Heart left ventricle (tissue), 16 donors: ENCODE results near the gene CYB561. TPM values are rescaled to one million over a fixed set of nuclear protein-coding genes. Genes with fewer than 3 reads are reported as not detected.

Experiments
- ATAC-seq, 4 donors: fragments of 200-7000 bp; cut with Tn5 transposase; one replicate each; pipeline ENCODE4 v1.9.1; 2020 to 2022; ENCODE audit warnings: moderate library complexity in 4 of 4, mild to moderate bottlenecking in 3 of 4, moderate number of reproducible peaks in 1 of 4
- DNase-seq, 5 donors: peaks; one replicate each; pipeline ENCODE4 v3.0.0-alpha.2; 2020
- H3K27ac ChIP-seq, 12 donors: fragments of 200-600 bp; sonication (generic) in 4 of 12; one replicate each; pipeline versions ENCODE4 v1.5.0 to v1.8.0; 2016 to 2022; ENCODE audit warnings: mild to moderate bottlenecking in 2 of 12
- H3K27me3 ChIP-seq, 9 donors: fragments of 200-600 bp; sonication (generic) in 2 of 9; one replicate each; pipeline versions ENCODE4 v1.5.1 to v1.8.0; 2016 to 2022; ENCODE audit warnings: mild to moderate bottlenecking in 3 of 9
- H3K36me3 ChIP-seq, 9 donors: fragments of 200-600 bp; sonication (generic) in 2 of 9; one replicate each; pipeline versions ENCODE4 v1.5.0 to v1.8.0; 2018 to 2022; ENCODE audit warnings: mild to moderate bottlenecking in 2 of 9
- H3K4me1 ChIP-seq, 12 donors: fragments of 200-600 bp; sonication (generic) in 4 of 12; one replicate each; pipeline versions ENCODE4 v1.5.0 to v1.8.0; 2016 to 2022; ENCODE audit warnings: mild to moderate bottlenecking in 3 of 12
- H3K4me3 ChIP-seq, 12 donors: fragments of 200-600 bp; sonication (generic) in 4 of 12; one replicate each; pipeline versions ENCODE4 v1.5.0 to v1.8.0; 2017 to 2022; ENCODE audit warnings: mild to moderate bottlenecking in 9 of 12, moderate library complexity in 4 of 12
- H3K9me3 ChIP-seq, 12 donors: fragments of 200-600 bp; sonication (generic) in 4 of 12; one replicate each; pipeline versions ENCODE4 v1.5.0 to v1.8.0; 2016 to 2022; ENCODE audit warnings: mild to moderate bottlenecking in 1 of 12
- CTCF ChIP-seq, 12 donors: fragments of 200-600 bp; sonication (generic) in 4 of 12; IDR thresholded peaks; one replicate each; pipeline versions ENCODE4 v1.5.0 to v1.8.0; 2018 to 2022; ENCODE audit warnings: antibody characterized with exemption in 12 of 12, mild to moderate bottlenecking in 5 of 12
- POLR2A ChIP-seq, 2 donors: fragments of 450-650 bp; IDR thresholded peaks; one replicate each; pipeline ENCODE4 v1.6.1; 2017; ENCODE audit warnings: antibody characterized with exemption in 2 of 2, mild to moderate bottlenecking in 2 of 2, moderate library complexity in 2 of 2
- WGBS, 4 donors: extraction: QIAGEN DNeasy Blood & Tissue Kit in 2 of 4; methylation state at CpG; one replicate each; pipeline versions ENCODE4 v1.1.5 to v1.1.7; 2013 to 2018; 5-methylcytosine and 5-hydroxymethylcytosine counted together
- intact Hi-C, 10 donors: fragments of 100-400 bp; cut with DNase I; formaldehyde crosslinking; loops; one replicate each; pipeline versions ENCODE4 v1.11.1 to v1.14.2; 2022
- polyA plus RNA-seq, 2 donors: library from polyadenylated mRNA; stranded (reverse); fragments of 200-250 nt; gene quantifications; one replicate each; pipeline ENCODE4 v1.2.3, GENCODE V29; 2013
- total RNA-seq, 9 donors: library from RNA; depleted of rRNA in 2 of 9; stranded (reverse); fragments of >200 nt in 2 of 9; fragmentation: NEBNext Ultra II Directional in 3 of 9; extraction: Animal tissue kit (Norgen Biotek cat#: 25700) in 3 of 9; gene quantifications; one replicate each; pipeline versions ENCODE4 v1.1.0 to v1.2.4, GENCODE V29; 2016 to 2023
- donor health status: ischemic (EF 13 %, LVEDD 7.1; RV severe dilation, severe dysfunction).
- donor health status: healthy with polysubstance abuse.
- donor health status: DM: no; HTN: yes; CAD: no.
- donor health status: DM: no; HTN: no; CAD: no.
- donor health status: ischemic (EF 25% LVEDD 6.9; RV normal size, moderate dysfunction).
- donor health status: ischemic (EF 25% LVEDD 5.7; RV mildly dilated, moderate dysfunction).
- donor health status: healthy.
- donor health status: DM: yes; HTN: yes; CAD: no.
- donor health status: ischemic (EF 35%, LVEDD 5.7; RV mildly dilated, moderate dysfunction).
- donor health status: nonischemic (EF 11% LVEDD 7.7; RV severe dilation, severe dysfunction).
- donor health status: DM: yes; HTN: yes; CAD: no.
- donor health status: PGD.
- donor health status: ischemic (EF 29% LVEDD 5.4; RV normal size, mild dysfunction).
- donor health status: nonischemic (EF 23%, LVEDD 6.1; RV moderate dilation, normal function).

CYB561 gene
- total and polyA plus RNA-seq, 11 donors, result 4.8 to 19.2 (median 8.6) TPM

DNA sequence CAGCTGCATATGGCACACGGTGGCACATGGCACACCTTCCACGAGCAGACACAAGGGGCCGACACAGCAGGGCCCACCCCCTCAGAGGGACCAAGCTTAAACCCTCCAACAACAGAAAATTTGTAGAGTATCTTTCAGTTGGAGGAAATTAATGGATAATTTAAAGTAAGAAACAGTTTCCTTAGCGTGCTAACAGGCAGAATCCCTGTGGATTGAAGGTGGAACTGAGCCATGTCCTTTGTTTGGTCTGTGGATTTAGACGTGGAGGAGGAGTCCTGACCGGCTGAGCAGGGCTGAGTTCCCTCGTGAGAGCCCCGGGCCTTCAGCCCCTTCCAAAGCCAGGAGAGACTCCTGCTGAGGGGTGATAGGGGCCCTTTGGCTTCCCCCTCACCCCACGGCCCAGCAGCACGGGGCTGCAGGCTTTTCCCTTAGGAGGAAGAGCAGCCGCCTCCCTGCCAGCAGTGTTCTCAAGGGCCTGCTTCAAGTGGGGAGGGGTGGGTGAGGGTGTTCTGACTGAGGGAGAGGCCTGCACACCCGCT lies 1.4 kb upstream of the CYB561 start:
- ATAC-seq (peak in 1 of 4 donors; percentile 24), DNase-seq (no peak)
- intact Hi-C loops, result loop anchor here in 4 of 10 donors (2.0 to 10.0 kb wide), 5 partner anchors 27 to 105 kb away; partner anchors contain the start of genes ACE (in 1 of the 4) and DCAF7 (in 1 of the 4)
- Histone ChIP-seq H3K4me3 (peak overlapping the region in 8 of 12 donors; percentile 55 to 84 (median 71)), H3K4me1 (peaks cover 3 to 69% (median 36%) of the 10 kb centered on the region in 12 donors), H3K27me3 (no peaks in the 10 kb centered on the region), H3K9me3 (no peaks in the 10 kb centered on the region), H3K36me3 (no peaks in the 10 kb centered on the region), H3K27ac (peak overlapping the region; percentile 67 to 93 (median 88))
- TF ChIP-seq CTCF (IDR thresholded peaks at IDR 0.05) (no peak), POLR2A (IDR thresholded peaks at IDR 0.05) (no peak)
- WGBS, 4 donors, result 39 to 54% (median 49%) methylated on average over 10 to 12 of the region's 12 CpGs

GRCh38 chr17:63446753-63447470 lies 806 bp upstream of the CYB561 start:
- TF ChIP-seq POLR2A (IDR thresholded peaks at IDR 0.05) (no peak), CTCF (IDR thresholded peaks at IDR 0.05) (peak in 8 of 12 donors; percentile 16 to 52 (median 34))
- ATAC-seq (peak; percentile 28 to 71 (median 64)), DNase-seq (peak; percentile 71 to 86 (median 74))
- peaks cover 3 to 68% (median 38%) of the 10 kb centered on the region in 12 donors for H3K4me1 ChIP-seq
- H3K9me3 ChIP-seq, result no peaks in the 10 kb centered on the region
- intact Hi-C loops, result loop anchor here in 4 of 10 donors (2.0 to 10.0 kb wide), 5 partner anchors 28 to 105 kb away; partner anchors contain the start of genes ACE (in 1 of the 4) and DCAF7 (in 1 of the 4)
- H3K27ac ChIP-seq, result peak overlapping the region; percentile 67 to 93 (median 88)
- no peaks in the 10 kb centered on the region for H3K27me3 ChIP-seq
- 30 to 42% (median 32%) methylated on average over 31 to 44 of the region's 44 CpGs for WGBS, 4 donors
- no peaks in the 10 kb centered on the region for H3K36me3 ChIP-seq
- peak overlapping the region; percentile 34 to 84 (median 66) for H3K4me3 ChIP-seq

- no peak for ATAC-seq
- Histone ChIP-seq H3K27ac (peak overlapping the region in 11 of 12 donors; percentile 67 to 93 (median 89)), H3K4me3 (peak overlapping the region; percentile 34 to 84 (median 66)), H3K27me3 (no peaks in the 10 kb centered on the region), H3K36me3 (no peaks in the 10 kb centered on the region), H3K9me3 (no peaks in the 10 kb centered on the region), H3K4me1 (peaks cover 3 to 65% (median 37%) of the 10 kb centered on the region in 12 donors)
- 4 to 23% (median 10%) methylated on average over 15 to 24 of the region's 24 CpGs for WGBS, 4 donors
- no peak for TF ChIP-seq POLR2A (IDR thresholded peaks at IDR 0.05)
- no peak for TF ChIP-seq CTCF (IDR thresholded peaks at IDR 0.05)
- DNase-seq, result peak in 1 of 5 donors; percentile 39
- intact Hi-C loops, result loop anchor here in 2 of 10 donors (5.0 to 10.0 kb wide), 2 partner anchors 99 to 107 kb away; partner anchors contain the start of gene DCAF7 (in 1 of the 2)
Observed at GRCh38 chr17:63445571-63445953, 544 bp downstream of the CYB561 start.

GRCh38 chr17:63445065-63445464 lies 1.0 kb downstream of the CYB561 start:
- DNase-seq (no peak), ATAC-seq (no peak)
- peak overlapping the region in 8 of 12 donors; percentile 55 to 84 (median 68) for H3K4me3 ChIP-seq
- H3K4me1 ChIP-seq, result peaks cover 3 to 65% (median 38%) of the 10 kb centered on the region in 12 donors
- no peaks in the 10 kb centered on the region for H3K27me3 ChIP-seq
- peak overlapping the region in 3 of 12 donors; percentile 88 to 93 (median 92) for H3K27ac ChIP-seq
- intact Hi-C loops, result loop anchor here in 2 of 10 donors (5.0 to 10.0 kb wide), 2 partner anchors 100 to 107 kb away; partner anchors contain the start of gene DCAF7 (in 1 of the 2)
- no peaks in the 10 kb centered on the region for H3K9me3 ChIP-seq
- TF ChIP-seq POLR2A (IDR thresholded peaks at IDR 0.05) (no peak), CTCF (IDR thresholded peaks at IDR 0.05) (no peak)
- WGBS, 4 donors, result 75 to 85% (median 81%) methylated on average over 7 of the region's 7 CpGs
- H3K36me3 ChIP-seq, result no peaks in the 10 kb centered on the region
